ENCODE results near the gene CLCC1.

GRCh38 chr1:108936170-108936569 is 27.1 kb downstream of the CLCC1 start:
- TF ChIP-seq RXRA (IDR thresholded peaks at IDR 0.05) (no peak), CTCF (IDR thresholded peaks at IDR 0.05; ENCODE audit: low read depth, low read length, missing input control) (no peak), FOXA1 (IDR thresholded peaks at IDR 0.05) (no peak), ZBTB33 (IDR thresholded peaks at IDR 0.05) (no peak), HNF4A (conservative IDR thresholded peaks at IDR 0.05) (no peak), RAD21 (IDR thresholded peaks at IDR 0.05) (no peak), MAX (IDR thresholded peaks at IDR 0.05) (no peak), GABPA (IDR thresholded peaks at IDR 0.05 in 1 of 2, conservative IDR thresholded peaks at IDR 0.05 in 1 of 2) (no peak)

Data from liver (tissue), 3 donors.